ENCODE results near the gene SECTM1.
"Not testable (repeated sequence)": the region's sequence is repeated elsewhere in the genome, so short reads cannot be mapped to it uniquely, and the experiment has no call there.

The SECTM1 gene

GRCh38 chr17:82333279-82334171 is at the start of gene SECTM1:
SECTM1 (minus strand) TSS chr17:82333766; CDS start chr17:82327240, 6,526 bp downstream.
- peak; percentile 15 for DNase-seq

GRCh38 chr17:82382933-82383255 is 49.3 kb upstream of the SECTM1 start:
- DNase-seq, result no peak

GRCh38 chr17:82382220-82382932 is 48.8 kb upstream of the SECTM1 start:
- DNase-seq, result not testable (repeated sequence)

- not testable (repeated sequence) for DNase-seq
Observed at GRCh38 chr17:82381703-82382009, 48.1 kb upstream of the SECTM1 start.

GRCh38 chr17:82380860-82381702 is 47.5 kb upstream of the SECTM1 start:
- no peak for DNase-seq

GRCh38 chr17:82378741-82379021 is 45.1 kb upstream of the SECTM1 start:
- no peak for DNase-seq

GRCh38 chr17:82377924-82378740 is 44.6 kb upstream of the SECTM1 start:
- no peak for DNase-seq

- DNase-seq, result not testable (repeated sequence)
Observed at GRCh38 chr17:82377294-82377693, 43.7 kb upstream of the SECTM1 start.

GRCh38 chr17:82376042-82376730 is 42.6 kb upstream of the SECTM1 start:
- no peak for DNase-seq

GRCh38 chr17:82375359-82376041 is 41.9 kb upstream of the SECTM1 start:
- DNase-seq, result no peak

GRCh38 chr17:82374626-82375331 is 41.2 kb upstream of the SECTM1 start:
- DNase-seq, result no peak

GRCh38 chr17:82373731-82374625 is 40.4 kb upstream of the SECTM1 start:
- no peak for DNase-seq

- not testable (repeated sequence) for DNase-seq
Observed at GRCh38 chr17:82373072-82373452, 39.5 kb upstream of the SECTM1 start.

- no peak for DNase-seq
Observed at GRCh38 chr17:82372249-82373071, 38.9 kb upstream of the SECTM1 start.

- no peak for DNase-seq
Observed at GRCh38 chr17:82371333-82372248, 38.0 kb upstream of the SECTM1 start, which contains the start of gene UTS2R. UTS2R (plus strand) TSS chr17:82371765; CDS start chr17:82374325, 2,560 bp downstream.

GRCh38 chr17:82370471-82371332 is 37.1 kb upstream of the SECTM1 start:
- DNase-seq, result no peak

- DNase-seq, result no peak
Observed at GRCh38 chr17:82369211-82369610, 35.6 kb upstream of the SECTM1 start.

Measured in NCI-H748 treated with DMSO at 0.1 percent for 48 hours (cell line).